Kidney epithelial cell (primary cell): ENCODE measurements around the gene AHNAK2. TPM values are rescaled to one million over a fixed set of nuclear protein-coding genes. Genes with fewer than 3 reads are reported as not detected.
A peak's percentile ranks its signal among the peaks of the same experiment; 100 is the strongest.

Experiments used
- DNase-seq: peaks from one replicate; pipeline ENCODE4 v3.0.0-alpha.2; 2010; ENCODE audit warnings: low read depth
- H3K27me3 ChIP-seq: 2 replicates; pipeline ENCODE4 v1.6.0; 2011; ENCODE audit warnings: low read length; ENCODE audit not compliant: control insufficient read depth, insufficient read depth
- H3K36me3 ChIP-seq: 2 replicates; pipeline ENCODE4 v1.5.1; 2011; ENCODE audit warnings: low read length; ENCODE audit not compliant: control insufficient read depth, insufficient read depth
- H3K4me3 ChIP-seq: 2 replicates; pipeline ENCODE4 v1.5.1; 2011; ENCODE audit warnings: low read depth, mild to moderate bottlenecking, control low read depth, low read length
- total RNA-seq: library from RNA; depleted of rRNA; stranded (reverse); fragments of >200 nt; gene quantifications from 2 replicates; pipeline ENCODE4 v1.2.3, GENCODE V29; 2015
- TF ChIP-seq, protein P1 (sequence below): IDR thresholded peaks from 2 replicates; pipeline ENCODE4 v1.5.1; 2011; ENCODE audit warnings: mild to moderate bottlenecking, moderate library complexity, low read length, control low read depth, inconsistent platforms; ENCODE audit not compliant: insufficient read depth, poor library complexity, severe bottlenecking

The AHNAK2 gene
- total RNA-seq, 1 donor from 2014 or later: 121 TPM

DNA sequence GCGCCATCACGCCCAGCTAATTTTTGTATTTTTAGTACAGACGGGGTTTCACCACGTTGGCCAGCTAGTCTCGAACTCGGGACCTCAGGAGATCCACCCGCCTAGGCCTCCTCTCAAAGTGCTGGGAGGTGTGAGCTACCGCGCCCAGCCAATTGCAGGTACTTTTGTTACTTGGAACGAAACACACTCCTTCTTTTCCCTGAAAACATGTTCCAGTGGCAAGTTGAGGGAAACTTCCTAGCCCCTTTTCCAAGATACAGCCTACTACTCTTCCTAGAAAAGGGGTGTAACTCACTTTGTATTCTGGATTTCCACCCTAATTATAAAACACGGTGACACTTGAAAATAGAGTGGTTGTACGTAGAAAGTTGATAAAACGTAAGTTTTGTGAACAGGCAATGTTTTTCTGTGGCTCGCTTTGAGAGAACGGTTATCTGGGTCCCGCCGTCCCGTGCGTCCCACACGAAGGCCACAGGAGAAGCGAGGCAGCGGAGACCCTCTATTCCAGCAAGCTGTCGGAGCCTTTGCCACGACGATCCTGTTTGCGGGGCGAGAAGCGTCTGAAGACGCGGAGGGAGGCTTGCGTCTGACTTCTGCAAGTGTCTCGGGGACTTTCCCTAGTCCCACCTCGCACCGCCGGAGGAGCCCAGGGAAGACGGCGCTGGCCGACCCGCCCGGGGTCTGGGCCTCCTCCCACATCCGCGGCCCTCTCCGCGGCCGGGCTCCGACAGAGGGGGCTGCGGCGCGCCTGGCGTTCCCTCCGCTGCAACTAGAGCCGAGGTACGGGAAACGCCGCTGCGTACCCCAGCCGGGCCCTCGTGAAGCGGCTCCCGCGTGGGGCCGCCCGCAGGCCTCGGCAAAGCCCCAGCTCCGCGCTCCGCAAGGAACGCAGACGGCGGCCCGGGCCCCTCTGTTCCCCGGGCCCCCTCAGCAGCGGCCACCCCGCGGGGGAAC lies 42.0 kb upstream of the AHNAK2 start:
- no peaks in the 10 kb centered on the region for H3K27me3 ChIP-seq
- no peak for DNase-seq

DNA sequence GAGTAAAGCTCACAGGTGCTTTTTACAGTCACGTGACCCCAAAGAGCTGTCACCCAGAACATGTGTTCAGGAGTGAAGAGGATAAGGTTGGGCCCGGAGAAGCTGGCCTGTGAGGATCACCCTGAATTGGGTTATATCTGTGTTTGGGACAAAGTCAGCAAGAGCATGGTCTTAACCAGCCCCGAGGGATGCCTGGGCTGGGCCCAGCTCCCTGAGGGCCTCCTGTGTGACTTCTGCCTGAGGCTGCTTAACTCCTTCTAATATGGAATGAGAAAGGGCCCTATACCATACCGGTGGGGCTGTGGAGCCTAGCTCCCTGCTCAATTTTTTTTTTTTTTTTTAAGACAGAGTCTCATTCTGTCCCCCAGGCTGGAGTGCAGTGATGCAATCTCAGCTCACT lies 40.2 kb upstream of the AHNAK2 start:
- no peaks in the 10 kb centered on the region for H3K36me3 ChIP-seq
- DNase-seq: no peak
- no peak overlapping the region for H3K4me3 ChIP-seq
- no peaks in the 10 kb centered on the region for H3K27me3 ChIP-seq
- TF ChIP-seq, protein P1, sequence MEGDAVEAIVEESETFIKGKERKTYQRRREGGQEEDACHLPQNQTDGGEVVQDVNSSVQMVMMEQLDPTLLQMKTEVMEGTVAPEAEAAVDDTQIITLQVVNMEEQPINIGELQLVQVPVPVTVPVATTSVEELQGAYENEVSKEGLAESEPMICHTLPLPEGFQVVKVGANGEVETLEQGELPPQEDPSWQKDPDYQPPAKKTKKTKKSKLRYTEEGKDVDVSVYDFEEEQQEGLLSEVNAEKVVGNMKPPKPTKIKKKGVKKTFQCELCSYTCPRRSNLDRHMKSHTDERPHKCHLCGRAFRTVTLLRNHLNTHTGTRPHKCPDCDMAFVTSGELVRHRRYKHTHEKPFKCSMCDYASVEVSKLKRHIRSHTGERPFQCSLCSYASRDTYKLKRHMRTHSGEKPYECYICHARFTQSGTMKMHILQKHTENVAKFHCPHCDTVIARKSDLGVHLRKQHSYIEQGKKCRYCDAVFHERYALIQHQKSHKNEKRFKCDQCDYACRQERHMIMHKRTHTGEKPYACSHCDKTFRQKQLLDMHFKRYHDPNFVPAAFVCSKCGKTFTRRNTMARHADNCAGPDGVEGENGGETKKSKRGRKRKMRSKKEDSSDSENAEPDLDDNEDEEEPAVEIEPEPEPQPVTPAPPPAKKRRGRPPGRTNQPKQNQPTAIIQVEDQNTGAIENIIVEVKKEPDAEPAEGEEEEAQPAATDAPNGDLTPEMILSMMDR: no peak

More for the DNA sequence above, 42.0 kb upstream of the AHNAK2 start:
- H3K4me3 ChIP-seq: peak overlapping the region; percentile 58
- TF ChIP-seq, protein P1: no peak
- no peaks in the 10 kb centered on the region for H3K36me3 ChIP-seq

DNA sequence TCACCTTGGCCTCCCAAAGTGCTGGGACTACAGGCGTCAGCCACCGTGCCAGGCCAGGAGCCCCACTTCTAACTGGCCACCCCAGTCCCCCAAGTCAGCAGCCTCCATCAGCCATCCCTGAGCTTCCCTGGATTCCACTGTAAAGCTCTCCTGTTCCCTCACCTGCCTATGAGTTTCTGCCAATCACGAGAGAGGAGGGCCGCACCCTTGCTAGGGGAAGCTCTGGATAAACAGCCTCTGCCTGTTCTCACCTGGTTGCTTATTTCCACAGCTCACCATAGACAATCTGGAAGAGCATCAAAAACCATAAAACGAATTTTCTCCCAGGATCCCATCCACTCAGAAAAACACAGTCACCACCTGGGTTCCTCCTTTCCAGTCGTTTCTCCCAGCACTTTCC lies 37.7 kb upstream of the AHNAK2 start:
- Histone ChIP-seq H3K27me3 (no peaks in the 10 kb centered on the region), H3K4me3 (no peak overlapping the region), H3K36me3 (no peaks in the 10 kb centered on the region)
- TF ChIP-seq, protein P1: no peak
- DNase-seq: no peak

DNA sequence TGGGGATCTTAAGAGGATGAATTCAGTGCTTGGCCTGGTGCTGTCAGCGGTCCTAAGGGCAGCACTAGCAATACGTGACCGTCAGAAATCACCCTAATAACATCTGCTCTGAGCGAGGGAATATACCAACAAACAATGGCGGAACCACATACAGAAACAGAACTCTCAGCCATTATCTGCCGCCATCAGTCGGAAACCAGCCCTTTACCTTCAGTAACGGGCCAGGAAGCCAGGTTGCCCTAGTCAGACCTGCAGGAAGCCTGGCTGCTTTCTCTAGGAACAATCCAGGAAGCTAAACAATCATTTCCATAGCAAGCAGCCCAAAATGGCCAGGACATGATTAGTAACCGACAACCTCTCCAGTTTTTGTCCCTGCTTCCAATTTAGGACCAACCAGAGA lies 37.1 kb upstream of the AHNAK2 start:
- no peak for DNase-seq
- Histone ChIP-seq H3K27me3 (no peaks in the 10 kb centered on the region), H3K4me3 (no peak overlapping the region), H3K36me3 (no peaks in the 10 kb centered on the region)
- TF ChIP-seq, protein P1: no peak

DNA sequence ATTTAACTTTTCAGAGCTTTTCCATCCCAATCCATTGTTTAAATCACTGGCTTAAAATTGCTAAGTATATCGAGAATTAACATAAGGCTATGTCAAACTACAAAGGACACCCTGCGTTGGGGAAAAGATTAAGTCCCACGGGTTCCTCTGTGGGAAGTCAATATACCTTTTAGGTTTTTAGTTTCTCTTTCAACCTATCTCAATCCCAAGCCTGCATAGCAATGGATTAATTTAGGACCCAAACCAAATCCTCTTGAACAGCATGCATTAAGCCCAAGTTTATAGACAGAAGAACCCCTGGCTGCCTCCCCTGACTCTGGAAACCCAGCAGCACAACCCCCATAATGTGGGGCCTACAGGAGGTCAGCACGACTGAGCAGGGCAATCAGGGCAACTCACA lies 36.5 kb upstream of the AHNAK2 start:
- Histone ChIP-seq H3K4me3 (no peak overlapping the region), H3K36me3 (no peaks in the 10 kb centered on the region)
- TF ChIP-seq, protein P1: no peak

More for the DNA sequence above, 36.5 kb upstream of the AHNAK2 start:
- no peaks in the 10 kb centered on the region for H3K27me3 ChIP-seq
- no peak for DNase-seq
